H1 (cell line): ENCODE measurements around the gene HLA-DMB. TPM values are rescaled to one million over a fixed set of nuclear protein-coding genes. Genes with fewer than 3 reads are reported as not detected.

Source experiments
- CTCF ChIA-PET: fragments of 300-600 bp; sonication (Branson Sonifier 250); formaldehyde crosslinking; loops from one replicate; lab custom pipeline; 2021; ENCODE audit not compliant: partially characterized antibody; lab: Charles Lee
- POLR2A ChIA-PET: fragments of 300-600 bp; sonication (Branson Sonifier 250); formaldehyde crosslinking; loops from one replicate; lab custom pipeline; 2021; ENCODE audit warnings: inconsistent platforms; ENCODE audit not compliant: partially characterized antibody; lab: Charles Lee
- DNase-seq, 2 experiments: peaks; one replicate each; pipeline versions ENCODE4 v3.0.0 to v3.0.0-alpha.2; 2010 to 2022; ENCODE audit warnings: low spot score in 2 of 2, low read depth in 1 of 2, mixed read lengths in 1 of 2
- FAIRE-seq: peaks from 2 replicates; lab custom pipeline; 2011; peaks lifted over from hg19 to GRCh38; lab: Jason Lieb, UNC
- H2AFZ ChIP-seq: 2 replicates; pipeline ENCODE4 v1.8.1; 2012; ENCODE audit warnings: low read length, inconsistent platforms
- H2AK5ac ChIP-seq: 2 replicates; pipeline ENCODE4 v1.6.1; 2013; ENCODE audit warnings: low read depth, low read length
- H2BK120ac ChIP-seq: replicated peaks from 2 replicates; pipeline ENCODE3; 2013; ENCODE audit warnings: low read depth, low read length, inconsistent platforms
- H2BK12ac ChIP-seq: 2 replicates; pipeline ENCODE4 v1.6.1; 2013; ENCODE audit warnings: low read depth, low read length
- H2BK15ac ChIP-seq: 2 replicates; pipeline ENCODE4 v1.6.1; 2013; ENCODE audit warnings: low read length
- H2BK20ac ChIP-seq: 2 replicates; pipeline ENCODE4 v1.6.1; 2013; ENCODE audit warnings: low read length
- H2BK5ac ChIP-seq: 2 replicates; pipeline ENCODE4 v1.6.1; 2013; ENCODE audit warnings: low read depth, low read length
- H3K14ac ChIP-seq: 2 replicates; pipeline ENCODE4 v1.6.1; 2013; ENCODE audit warnings: inconsistent platforms; ENCODE audit not compliant: insufficient read length
- H3K18ac ChIP-seq: 2 replicates; pipeline ENCODE4 v1.6.1; 2013; ENCODE audit warnings: low read length; ENCODE audit errors: extremely low read depth
- H3K23ac ChIP-seq: 2 replicates; pipeline ENCODE4 v1.6.1; 2013; ENCODE audit warnings: inconsistent platforms; ENCODE audit not compliant: insufficient read length
- H3K23me2 ChIP-seq: 2 replicates; pipeline ENCODE4 v1.6.1; 2013; ENCODE audit warnings: low read depth, low read length
- H3K27ac ChIP-seq: 2 replicates; pipeline ENCODE4 v1.6.1; 2011; ENCODE audit warnings: low read depth, low read length, inconsistent platforms
- H3K27me3 ChIP-seq, 4 experiments: replicated peaks in 1 of 4; 1 replicate in 1 of 4; 2 replicates in 3 of 4; pipeline versions ENCODE4 v1.6.1 to v1.8.1; 2011 to 2013; ENCODE audit warnings: low read length in 3 of 4, mild to moderate bottlenecking in 3 of 4, inconsistent platforms in 2 of 4, mixed read lengths in 2 of 4, moderate library complexity in 1 of 4; ENCODE audit not compliant: control insufficient read depth in 3 of 4, insufficient read depth in 3 of 4; ENCODE audit errors: extremely low read depth in 1 of 4
- H3K36me3 ChIP-seq, 4 experiments: 2 replicates each; pipeline versions ENCODE4 v1.6.1 to v1.8.1; 2011 to 2013; ENCODE audit warnings: mild to moderate bottlenecking in 4 of 4, low read length in 3 of 4, moderate library complexity in 2 of 4, control low read depth in 1 of 4, inconsistent platforms in 1 of 4; ENCODE audit not compliant: insufficient read depth in 4 of 4, control insufficient read depth in 2 of 4
- H3K4ac ChIP-seq: replicated peaks from 2 replicates; pipeline ENCODE3; 2013; ENCODE audit warnings: low read length, low read depth, mixed read lengths, inconsistent platforms; ENCODE audit not compliant: insufficient read length
- H3K4me1 ChIP-seq, 4 experiments: replicated peaks in 1 of 4; 1 replicate in 1 of 4; 2 replicates in 3 of 4; pipeline versions ENCODE4 v1.6.1 to v1.8.1; 2011 to 2013; ENCODE audit warnings: low read length in 3 of 4, inconsistent platforms in 2 of 4, mixed read lengths in 1 of 4; ENCODE audit not compliant: insufficient read depth in 4 of 4, control insufficient read depth in 3 of 4
- H3K4me2 ChIP-seq, 2 experiments: 2 replicates each; pipeline versions ENCODE4 v1.6.1 to v1.8.1; 2011 to 2013; ENCODE audit warnings: low read depth in 2 of 2, low read length in 2 of 2, control low read depth in 1 of 2, inconsistent platforms in 1 of 2, mild to moderate bottlenecking in 1 of 2; ENCODE audit not compliant: insufficient read depth in 1 of 2
- H3K4me3 ChIP-seq, 4 experiments: fragments of 200-600, 300-600 bp in 1 of 4; sonication (generic), shearing (Covaris generic), sonication (Bioruptor Twin) in 1 of 4; 2 replicates each; pipeline versions ENCODE4 v1.5.1 to v1.8.1; 2011 to 2016; ENCODE audit warnings: low read length in 4 of 4, low read depth in 3 of 4, control low read depth in 2 of 4, inconsistent platforms in 2 of 4, mild to moderate bottlenecking in 2 of 4, mixed read lengths in 1 of 4, moderate library complexity in 1 of 4; ENCODE audit not compliant: insufficient read depth in 2 of 4; ENCODE audit errors: extremely low read depth in 1 of 4
- H3K56ac ChIP-seq: replicated peaks from 2 replicates; pipeline ENCODE3; 2013; ENCODE audit warnings: low read depth, mild to moderate bottlenecking, mixed read lengths, low read length, inconsistent platforms; ENCODE audit not compliant: insufficient read length
- H3K79me1 ChIP-seq: 2 replicates; pipeline ENCODE4 v1.6.1; 2013; ENCODE audit warnings: low read depth, low read length, control low read depth
- H3K79me2 ChIP-seq, 2 experiments: 2 replicates each; pipeline versions ENCODE4 v1.6.1 to v1.8.1; 2012 to 2013; ENCODE audit warnings: low read length in 2 of 2, mild to moderate bottlenecking in 2 of 2, inconsistent platforms in 1 of 2; ENCODE audit not compliant: insufficient read depth in 2 of 2, control insufficient read depth in 1 of 2
- H3K9ac ChIP-seq, 4 experiments: replicated peaks in 1 of 4; 1 replicate in 1 of 4; 2 replicates in 3 of 4; pipeline versions ENCODE4 v1.6.1 to v1.8.1; 2011 to 2013; ENCODE audit warnings: low read depth in 3 of 4, low read length in 3 of 4, control low read depth in 2 of 4, mild to moderate bottlenecking in 2 of 4, moderate library complexity in 2 of 4, inconsistent platforms in 1 of 4; ENCODE audit errors: extremely low read depth in 1 of 4
- H3K9me3 ChIP-seq, 2 experiments: 2 replicates each; pipeline versions ENCODE4 v1.6.1 to v1.8.1; 2012 to 2013; ENCODE audit warnings: mild to moderate bottlenecking in 2 of 2, moderate library complexity in 2 of 2, control low read depth in 1 of 2, inconsistent platforms in 1 of 2, low read depth in 1 of 2, low read length in 1 of 2, mixed read lengths in 1 of 2; ENCODE audit not compliant: insufficient read depth in 2 of 2
- H4K20me1 ChIP-seq, 2 experiments: replicated peaks in 1 of 2; 2 replicates each; pipeline versions ENCODE3 to v1.8.1; 2011 to 2013; ENCODE audit warnings: inconsistent platforms in 2 of 2, low read length in 2 of 2, mild to moderate bottlenecking in 1 of 2; ENCODE audit not compliant: insufficient read depth in 2 of 2, control insufficient read depth in 1 of 2
- H4K5ac ChIP-seq: 2 replicates; pipeline ENCODE4 v1.6.1; 2013; ENCODE audit warnings: low read length, low read depth, mixed read lengths, inconsistent platforms; ENCODE audit not compliant: insufficient read length
- H4K8ac ChIP-seq: 2 replicates; pipeline ENCODE4 v1.8.0; 2013; ENCODE audit warnings: mild to moderate bottlenecking, moderate library complexity, low read length, inconsistent platforms; ENCODE audit not compliant: insufficient read depth; ENCODE audit errors: extremely low read depth
- H4K91ac ChIP-seq: replicated peaks from 2 replicates; pipeline ENCODE3; 2013; ENCODE audit warnings: low read length, mixed read lengths, inconsistent platforms; ENCODE audit not compliant: insufficient read length
- CBX8 ChIP-seq: fragments of 300-800, 300-1000 bp; sonication (generic); IDR thresholded peaks from 2 replicates; pipeline ENCODE4 v1.7.1; 2016; ENCODE audit warnings: low read depth, low read length, borderline replicate concordance
- HDAC6 ChIP-seq: IDR thresholded peaks from one replicate; pipeline ENCODE4 v1.7.1; 2012; ENCODE audit warnings: low read depth, mild to moderate bottlenecking, inconsistent platforms, low read length, moderate library complexity
- MAFK ChIP-seq: IDR thresholded peaks from 2 replicates; pipeline ENCODE4 v1.6.1; 2012; ENCODE audit warnings: low read depth, mild to moderate bottlenecking, improper control_type of control experiment, low read length
- NANOG ChIP-seq: IDR thresholded peaks from 2 replicates; pipeline ENCODE4 v1.6.1; 2011; ENCODE audit warnings: low read length, low read depth, mild to moderate bottlenecking, inconsistent platforms; ENCODE audit not compliant: insufficient read depth, poor library complexity, severe bottlenecking
- RBBP5 ChIP-seq: IDR thresholded peaks from 2 replicates; pipeline ENCODE4 v1.7.1; 2012; ENCODE audit warnings: low read depth, mild to moderate bottlenecking, inconsistent platforms, low read length, moderate library complexity, borderline replicate concordance
- SP1 ChIP-seq: IDR thresholded peaks from 2 replicates; pipeline ENCODE4 v1.6.1; 2011; ENCODE audit warnings: low read depth, low read length
- SUZ12 ChIP-seq: fragments of 200-600 bp; sonication (generic); IDR thresholded peaks from 2 replicates; pipeline ENCODE4 v1.6.1; 2012; ENCODE audit warnings: mild to moderate bottlenecking, inconsistent platforms, low read length, moderate library complexity, mixed read lengths
- TAF7 ChIP-seq: optimal IDR thresholded peaks from 2 replicates; pipeline ENCODE3; 2011; ENCODE audit warnings: low read depth, mild to moderate bottlenecking, inconsistent platforms, low read length, moderate library complexity, borderline replicate concordance
- TBP ChIP-seq: IDR thresholded peaks from 2 replicates; pipeline ENCODE4 v1.6.1; 2011; ENCODE audit warnings: low read depth, low read length, improper control_type of control experiment
- ZNF274 ChIP-seq: IDR thresholded peaks from 2 replicates; pipeline ENCODE4 v1.7.0; 2012; ENCODE audit warnings: low read length, borderline replicate concordance; ENCODE audit errors: extremely low read depth
- WGBS, 2 experiments: shearing (Covaris generic) in 1 of 2; methylation state at CpG; one replicate each; pipeline versions ENCODE4 v1.1.6 to v1.1.7; 2013 to 2015; ENCODE audit warnings: low lambda C conversion rate in 2 of 2, mixed read lengths in 2 of 2, inconsistent platforms in 1 of 2, low coverage in 1 of 2, missing lambda C conversion rate in 1 of 2; ENCODE audit not compliant: insufficient replicate concordance in 2 of 2, insufficient coverage in 1 of 2, insufficient read length in 1 of 2; ENCODE audit errors: extremely low coverage in 1 of 2, missing lambda C conversion rate in 1 of 2; 5-methylcytosine and 5-hydroxymethylcytosine counted together
- polyA plus RNA-seq, 7 experiments: library from polyadenylated mRNA; depleted of rRNA in 3 of 7; stranded (reverse) in 5 of 7; unstranded in 2 of 7; fragments of >200 nt in 5 of 7; fragments of 200-250 nt in 2 of 7; gene quantifications; 1 replicate in 5 of 7; 2 replicates in 1 of 7; 4 replicates in 1 of 7; pipeline versions ENCODE4 v1.2.1 to v1.2.3, GENCODE V29; 2011 to 2013; ENCODE audit warnings: missing spikeins in 2 of 7, mixed read lengths in 2 of 7
- total RNA-seq: library from RNA; stranded (reverse); fragmentation: NEBNext Ultra II Directional; extraction: Animal tissue kit (Norgen Biotek cat#: 25700); gene quantifications from 2 replicates; pipeline ENCODE4 v1.2.1, GENCODE V29; 2021
- TF ChIP-seq, protein P1 (sequence below): IDR thresholded peaks from 2 replicates; pipeline ENCODE4 v1.6.1; 2011; ENCODE audit warnings: low read depth, mild to moderate bottlenecking, low read length; ENCODE audit not compliant: insufficient read depth
- TF ChIP-seq, protein P2 (sequence below): IDR thresholded peaks from 2 replicates; pipeline ENCODE4 v1.6.1; 2011; ENCODE audit warnings: low read length, improper control_type of control experiment

Gene HLA-DMB
- total and polyA plus RNA-seq, 2 of the 8 experiments (the other 6 are each of a cell fraction or from before 2014, with no cell fraction given) = 2.7 to 4.7 TPM

DNA sequence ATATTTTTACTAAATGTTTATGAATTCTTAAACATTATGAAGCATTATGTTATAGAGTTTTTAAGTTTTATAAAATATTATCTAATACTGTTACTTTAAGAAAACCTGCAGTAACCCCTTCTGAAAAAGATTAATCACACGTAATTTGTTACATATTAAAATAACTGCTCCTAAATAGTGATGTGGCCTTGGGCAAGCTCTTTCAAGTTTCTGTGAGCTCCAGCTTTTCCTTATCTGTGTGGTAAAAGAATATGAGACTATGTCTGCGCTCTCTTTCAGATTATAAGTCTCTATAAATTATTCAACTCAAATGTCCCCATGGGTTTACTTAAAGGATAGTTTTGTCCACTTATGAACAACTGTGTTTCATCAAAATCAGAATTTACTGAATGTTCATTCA is 31.9 kb downstream of the HLA-DMB start:
- Histone ChIP-seq H3K56ac (no peak overlapping the region), H2AFZ (no peak overlapping the region), H2AK5ac (no peak overlapping the region), H3K14ac (no peak overlapping the region), H3K27ac (no peak overlapping the region), H3K36me3 (no peaks in the 10 kb centered on the region), H2BK12ac (no peak overlapping the region), H3K4me2 (no peak overlapping the region), H3K27me3 (no peaks in the 10 kb centered on the region), H3K23me2 (no peaks in the 10 kb centered on the region), H2BK5ac (no peak overlapping the region), H3K18ac (no peak overlapping the region), H4K8ac (no peak overlapping the region), H3K4me1 (no peaks in the 10 kb centered on the region), H3K9me3 (no peaks in the 10 kb centered on the region), H2BK20ac (no peak overlapping the region), H3K79me1 (no peaks in the 10 kb centered on the region), H4K20me1 (no peaks in the 10 kb centered on the region), H4K5ac (no peak overlapping the region), H2BK15ac (no peak overlapping the region), H3K4ac (no peak overlapping the region), H3K4me3 (no peak overlapping the region), H4K91ac (no peak overlapping the region), H3K23ac (no peak overlapping the region), H3K79me2 (no peaks in the 10 kb centered on the region), H3K9ac (no peak overlapping the region), H2BK120ac (no peak overlapping the region)
- FAIRE-seq (no peak), DNase-seq (no peak)
- CTCF ChIA-PET = interaction anchor here (1.0 to 1.4 kb wide), 2 partner anchors 25 to 39 kb away, joined by 3 to 5 read pairs; no protein-coding TSS in a partner anchor
- POLR2A ChIA-PET = interaction anchor here (0.7 kb wide), 1 partner anchor 24 kb away, joined by 3 read pairs; no protein-coding TSS in a partner anchor
- WGBS, 2 experiments = 89% methylated on average over 2 of the region's 2 CpGs; no CpG with 5 or more reads in 1 of the 2 experiments
- TF ChIP-seq MAFK (no peak), SP1 (no peak), TAF7 (no peak), SUZ12 (no peak), HDAC6 (no peak), TBP (no peak), RBBP5 (no peak), ZNF274 (no peak), NANOG (no peak), CBX8 (no peak)
- TF ChIP-seq, protein P1, sequence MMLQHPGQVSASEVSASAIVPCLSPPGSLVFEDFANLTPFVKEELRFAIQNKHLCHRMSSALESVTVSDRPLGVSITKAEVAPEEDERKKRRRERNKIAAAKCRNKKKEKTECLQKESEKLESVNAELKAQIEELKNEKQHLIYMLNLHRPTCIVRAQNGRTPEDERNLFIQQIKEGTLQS = no peak
- TF ChIP-seq, protein P2, sequence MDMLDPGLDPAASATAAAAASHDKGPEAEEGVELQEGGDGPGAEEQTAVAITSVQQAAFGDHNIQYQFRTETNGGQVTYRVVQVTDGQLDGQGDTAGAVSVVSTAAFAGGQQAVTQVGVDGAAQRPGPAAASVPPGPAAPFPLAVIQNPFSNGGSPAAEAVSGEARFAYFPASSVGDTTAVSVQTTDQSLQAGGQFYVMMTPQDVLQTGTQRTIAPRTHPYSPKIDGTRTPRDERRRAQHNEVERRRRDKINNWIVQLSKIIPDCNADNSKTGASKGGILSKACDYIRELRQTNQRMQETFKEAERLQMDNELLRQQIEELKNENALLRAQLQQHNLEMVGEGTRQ = no peak
